OCI-M1 (cell line): ENCODE measurements around the gene TMCC3.
A peak's percentile ranks its signal among the peaks of the same experiment; 100 is the strongest.
"Not testable (repeated sequence)": the region's sequence is repeated elsewhere in the genome, so short reads cannot be mapped to it uniquely, and the experiment has no call there.

Experiments
- DNase-seq: peaks from one replicate; lab custom pipeline; 2025; lab: John Stamatoyannopoulos, UW

TMCC3 gene

DNA sequence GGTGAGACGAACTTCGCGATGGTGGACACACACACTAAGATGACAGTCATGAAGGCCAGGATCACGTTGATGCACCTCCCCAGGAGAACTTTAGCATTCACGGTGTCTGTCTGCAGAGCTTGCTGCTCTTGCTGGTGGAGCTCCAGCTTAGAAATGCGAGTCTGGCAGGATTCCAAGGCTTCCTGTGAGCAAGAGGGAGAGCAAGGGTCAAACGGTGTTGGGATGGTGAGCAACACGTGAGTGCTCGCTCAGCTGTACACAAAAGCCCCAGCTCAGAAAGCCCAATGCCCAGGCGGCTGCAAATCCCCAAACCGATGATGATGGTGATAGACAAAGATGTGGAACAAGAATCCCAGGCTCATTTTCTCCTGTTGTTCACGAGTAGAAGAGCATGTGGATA is 78.8 kb downstream of the TMCC3 start:
- no peak for DNase-seq

DNA sequence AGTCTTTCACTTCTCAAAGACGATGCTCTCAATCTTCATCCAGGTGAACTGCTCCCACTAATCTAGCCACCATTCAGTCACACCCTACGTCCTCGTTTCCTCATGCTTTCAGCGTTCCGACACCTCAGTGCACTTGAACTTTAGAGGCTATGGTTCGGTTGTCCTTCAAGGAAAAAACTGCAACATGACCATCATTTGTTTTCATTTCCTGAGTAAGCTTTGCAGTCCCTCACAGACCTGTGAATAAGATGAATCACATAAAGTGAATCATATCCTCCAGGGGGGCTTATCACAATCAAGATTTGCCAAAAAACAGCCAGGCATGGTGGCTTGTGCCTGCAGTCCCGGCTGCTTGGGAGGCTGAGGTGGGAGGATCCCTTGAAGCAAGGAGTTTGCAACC is 80.2 kb downstream of the TMCC3 start:
- no peak for DNase-seq

DNA sequence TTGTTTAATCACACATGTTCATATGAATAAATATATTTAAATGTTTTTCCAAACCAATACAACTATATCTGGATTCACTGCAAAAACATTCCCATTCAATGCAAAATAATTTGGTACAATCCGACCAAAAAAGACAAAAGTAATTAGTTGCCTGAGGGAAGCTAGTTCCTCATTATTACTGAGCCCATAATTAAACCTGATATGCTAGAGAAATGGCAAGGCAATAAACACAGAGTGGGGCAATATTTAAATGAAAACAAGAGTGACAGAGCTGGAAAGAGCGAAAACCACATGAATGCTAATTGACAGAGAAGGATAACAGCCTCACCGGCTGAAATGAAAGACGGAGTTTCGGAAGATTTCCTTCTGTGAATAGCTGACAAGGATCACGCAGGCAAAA is 82.6 kb downstream of the TMCC3 start:
- no peak for DNase-seq

DNA sequence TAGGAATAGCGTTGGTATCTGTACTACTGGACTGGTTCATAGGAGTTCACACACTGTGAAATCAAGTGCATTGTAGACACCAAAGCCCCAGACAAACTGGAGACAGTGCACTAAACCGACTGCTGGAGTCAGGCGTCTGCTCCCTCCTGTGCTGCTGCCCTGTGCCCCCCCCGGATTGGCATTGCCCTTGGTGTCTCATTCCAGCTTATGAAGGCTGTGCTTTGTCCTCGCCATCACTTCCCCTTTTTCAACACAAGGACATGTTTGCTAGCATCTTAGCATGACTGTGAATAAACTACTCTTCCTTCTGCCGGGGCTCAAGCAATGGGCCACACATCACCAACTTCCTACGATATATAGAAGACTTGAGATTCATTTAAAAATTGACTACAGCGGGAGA is 84.0 kb downstream of the TMCC3 start:
- peak; percentile 34 for DNase-seq

DNA sequence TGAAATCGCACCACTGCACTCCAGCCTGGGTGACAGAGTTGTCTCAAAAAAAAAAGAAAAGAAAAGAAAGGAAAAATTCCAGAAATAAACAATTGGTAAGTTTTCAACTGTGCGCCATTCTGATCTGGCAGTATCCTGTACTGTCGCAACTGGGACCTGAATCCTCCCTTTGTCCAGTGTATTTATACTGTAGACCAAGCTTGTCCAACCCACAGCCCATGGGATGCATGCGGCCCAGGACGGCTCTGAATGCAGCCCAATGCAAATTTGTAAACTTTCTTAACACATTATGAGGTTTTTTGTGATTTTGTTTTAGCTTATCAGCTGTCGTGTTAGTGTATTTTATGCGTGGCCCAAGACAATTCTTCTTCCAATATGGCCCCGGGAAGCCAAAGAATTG is 84.7 kb downstream of the TMCC3 start:
- DNase-seq: no peak

DNA sequence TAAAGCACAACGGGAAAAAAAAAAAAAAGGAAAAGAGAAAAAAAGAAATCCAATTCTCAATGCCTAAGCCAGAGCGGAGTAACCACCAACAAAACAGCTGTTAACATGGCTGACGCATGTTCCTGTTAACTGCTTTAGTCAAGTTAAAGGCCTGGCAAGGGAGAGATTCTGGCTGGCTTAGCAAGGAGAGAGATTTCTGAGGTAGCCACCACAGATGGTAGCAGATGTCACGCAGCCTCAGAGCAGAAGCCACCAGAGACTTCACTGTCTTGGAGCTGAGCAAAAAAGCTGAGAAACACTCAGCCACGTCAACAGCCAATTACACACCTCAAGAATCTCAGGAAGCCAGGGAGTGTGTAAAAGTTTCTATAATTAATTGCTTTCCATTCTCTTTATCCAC is 87.1 kb downstream of the TMCC3 start:
- DNase-seq: no peak

DNA sequence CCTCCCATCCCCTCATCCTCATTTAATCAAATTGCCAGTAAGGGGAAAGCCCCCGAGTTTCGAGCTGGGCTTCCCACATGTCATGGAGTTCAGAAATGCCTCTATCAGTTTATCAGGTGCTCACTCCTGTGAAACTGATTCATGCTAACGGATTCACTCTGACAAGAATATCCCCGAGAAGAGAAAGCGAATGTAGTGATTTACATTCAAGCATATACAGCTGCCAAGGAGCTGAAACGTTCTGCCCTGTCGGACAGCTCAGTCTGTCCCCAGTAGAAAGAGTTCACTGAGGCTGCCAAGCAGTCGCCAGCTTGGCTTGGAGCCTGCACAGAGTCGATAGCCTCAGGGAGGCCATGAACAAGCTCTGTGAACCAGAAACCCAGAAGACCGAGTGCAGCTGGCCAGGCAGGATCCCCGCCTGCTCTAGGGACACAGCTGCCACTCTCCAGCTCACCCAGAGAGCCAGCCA is 88.4 kb downstream of the TMCC3 start:
- DNase-seq: no peak

DNA sequence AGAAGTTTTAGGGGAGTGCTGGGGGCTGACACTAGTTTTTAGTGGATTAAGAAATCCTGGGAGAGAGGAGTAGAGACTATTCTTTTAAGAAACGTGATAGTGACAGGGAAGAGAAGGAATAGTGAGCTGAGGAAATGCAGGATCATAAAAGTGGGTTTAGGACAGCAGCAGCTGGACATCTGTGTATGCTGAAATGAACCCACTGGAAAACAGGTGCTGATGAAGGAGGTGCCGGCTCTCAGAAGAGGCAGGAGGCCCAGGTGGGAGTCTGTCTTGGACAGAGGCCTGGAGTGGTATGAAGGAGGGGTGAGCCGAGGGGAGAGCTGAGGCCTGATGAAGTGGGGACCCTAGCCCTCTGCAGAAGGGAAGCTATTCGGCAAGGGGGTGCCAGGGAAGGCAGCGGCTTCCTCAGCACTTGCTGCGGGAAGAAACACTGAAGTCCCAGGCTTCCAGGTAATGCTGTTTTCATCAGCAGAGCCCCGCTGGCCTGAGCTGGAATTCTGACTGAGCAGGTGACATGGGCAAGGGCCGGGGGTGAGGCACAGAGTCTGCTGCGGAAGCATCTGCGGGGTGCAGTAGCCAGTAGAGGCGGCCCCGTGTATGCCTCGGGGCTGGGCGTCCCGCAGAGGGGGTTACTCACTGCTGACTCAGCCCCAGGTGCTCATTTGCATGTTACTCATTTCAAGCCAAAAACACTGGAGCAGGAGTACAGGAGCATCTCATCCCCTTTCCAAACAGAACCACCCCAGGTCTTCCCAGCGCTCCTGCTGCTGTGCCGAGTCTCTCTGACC is 89.7 kb downstream of the TMCC3 start:
- no peak for DNase-seq

DNA sequence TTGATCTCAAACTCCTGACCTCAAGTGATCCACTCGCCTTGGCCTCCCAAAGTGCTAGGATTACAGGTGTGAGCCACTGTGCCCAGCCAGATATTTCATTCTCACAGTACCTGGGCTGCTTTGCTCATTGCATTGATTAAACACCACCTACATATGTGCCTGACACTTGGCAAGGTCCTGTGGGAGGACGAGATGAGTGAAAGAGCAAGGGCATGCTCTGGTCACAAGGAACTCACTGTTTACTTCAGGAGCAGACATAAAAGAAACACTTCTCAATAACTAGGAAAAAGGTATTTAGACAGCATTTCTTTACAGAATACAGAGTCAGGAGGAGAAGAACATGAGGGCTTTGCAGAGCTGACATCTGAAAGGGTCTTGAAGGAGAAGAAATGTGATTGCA is 91.7 kb downstream of the TMCC3 start:
- no peak for DNase-seq

DNA sequence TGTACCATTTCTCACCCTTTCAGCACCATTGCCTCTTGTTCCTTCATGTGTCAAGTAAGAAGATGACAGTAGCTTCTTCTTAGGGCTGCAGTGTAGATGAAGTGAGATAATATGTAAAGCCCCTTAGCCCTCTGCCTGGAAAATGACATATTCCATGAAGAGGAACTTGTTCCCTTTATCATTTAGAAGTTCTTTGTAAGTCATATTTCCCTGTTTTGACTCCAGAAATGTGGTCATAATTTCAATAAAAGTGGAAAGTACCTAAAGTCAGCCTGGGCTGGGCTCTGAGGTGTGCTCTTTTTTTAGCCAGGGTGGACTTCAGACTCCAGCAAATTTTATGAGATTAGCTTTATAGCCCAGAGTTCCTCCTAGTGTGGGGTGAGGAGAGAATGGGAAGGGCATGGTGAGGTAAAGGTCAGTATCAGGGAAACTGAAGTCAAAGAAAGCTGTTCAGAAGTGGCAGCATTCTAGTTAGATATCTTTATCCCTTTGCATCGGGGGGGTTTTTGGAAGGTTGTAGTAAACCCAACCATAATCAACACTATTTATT is 92.5 kb downstream of the TMCC3 start:
- DNase-seq: no peak

DNA sequence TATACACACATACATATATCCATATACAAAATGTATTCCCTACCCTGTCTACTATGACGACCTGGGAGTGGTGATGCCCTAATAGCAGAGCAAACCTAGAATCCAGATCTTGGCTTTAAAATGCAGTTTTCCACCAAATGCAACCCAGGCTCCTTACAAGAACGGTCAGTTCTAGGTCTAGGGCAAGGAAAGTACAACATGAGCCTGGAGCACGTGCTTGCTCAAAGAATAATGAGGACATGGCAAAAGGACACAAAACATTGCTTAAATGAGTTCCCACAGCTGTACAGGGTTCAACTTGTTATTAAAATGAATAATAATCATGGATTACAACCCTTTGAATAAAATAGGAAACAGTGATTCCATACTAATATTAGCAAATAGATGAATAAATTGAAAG is 94.7 kb downstream of the TMCC3 start:
- no peak for DNase-seq

DNA sequence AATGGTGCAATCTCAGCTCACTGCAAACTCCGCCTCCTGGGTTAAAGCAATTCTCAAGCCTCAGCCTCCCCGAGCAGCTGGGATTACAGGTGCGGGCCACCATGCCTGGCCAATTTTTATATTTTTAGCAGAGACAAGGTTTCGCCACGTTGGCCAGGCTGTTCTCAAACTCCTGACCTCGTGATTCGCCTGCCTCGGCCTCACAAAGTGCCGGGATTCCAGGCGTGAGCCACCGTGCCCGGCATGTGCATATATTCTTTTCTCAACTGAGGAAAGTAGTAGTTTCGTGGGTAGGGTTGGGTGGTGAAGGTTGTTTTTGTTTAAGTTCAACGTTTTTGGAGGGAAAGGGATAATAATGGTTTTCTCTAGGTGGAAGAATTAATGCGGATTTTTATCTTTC is 96.5 kb downstream of the TMCC3 start:
- DNase-seq: no peak

DNA sequence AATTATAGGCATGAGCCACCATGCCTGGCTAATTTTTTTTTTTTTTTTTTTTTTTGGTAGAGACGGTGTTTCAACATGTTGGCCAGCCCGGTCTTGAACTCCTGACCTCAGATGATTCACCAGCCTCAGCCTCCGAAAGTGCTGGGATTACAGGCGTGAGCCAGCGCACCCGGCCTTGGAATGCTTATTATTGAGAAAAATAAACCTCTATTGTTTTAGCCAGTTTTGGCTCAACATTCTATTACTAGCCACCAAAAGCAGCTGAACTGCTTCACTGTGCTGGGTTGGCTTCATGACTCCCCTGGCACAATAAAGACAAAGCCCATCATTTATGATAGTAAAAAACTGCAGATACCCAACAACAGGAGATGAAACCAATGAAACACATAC is 97.2 kb downstream of the TMCC3 start:
- DNase-seq: no peak

DNA sequence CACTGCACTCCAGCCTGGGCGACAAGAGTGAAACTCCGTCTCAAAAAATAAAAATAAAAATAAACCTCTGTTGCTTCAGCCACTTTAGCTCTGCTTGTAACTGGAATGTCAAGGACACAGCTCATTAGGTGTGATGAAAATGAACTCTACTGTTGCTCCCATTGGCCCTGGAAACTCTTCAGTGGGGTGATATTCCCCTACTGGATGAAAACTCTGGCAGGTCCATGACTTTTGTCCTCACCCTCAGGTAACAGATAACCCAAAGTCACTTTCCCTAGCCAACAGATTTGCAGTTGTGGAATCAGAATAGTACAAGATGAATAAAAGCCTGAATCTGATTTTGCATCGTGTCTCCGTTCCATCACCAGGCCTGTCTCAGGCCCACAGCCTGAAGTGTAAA is 98.5 kb downstream of the TMCC3 start:
- DNase-seq: no peak

DNA sequence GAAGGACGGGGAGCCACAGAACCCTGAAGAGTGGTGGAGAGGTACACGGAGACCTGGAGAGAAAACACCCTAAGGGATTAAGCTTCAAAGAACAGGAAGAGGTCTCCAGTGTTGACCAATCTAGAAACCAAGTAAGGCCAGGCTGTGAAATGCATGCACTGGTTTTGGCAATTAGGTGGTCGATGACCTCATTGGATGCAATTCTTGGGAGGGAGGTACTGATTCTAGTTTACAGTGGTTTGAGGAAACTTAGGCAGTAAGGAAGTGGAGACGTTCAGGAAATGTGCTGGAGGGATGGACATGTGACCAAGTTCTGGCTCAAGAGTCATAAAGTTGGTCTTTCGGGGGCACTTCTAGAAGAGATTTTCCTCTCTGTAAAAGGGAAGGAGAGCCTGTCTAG is 99.4 kb downstream of the TMCC3 start:
- DNase-seq: no peak

DNA sequence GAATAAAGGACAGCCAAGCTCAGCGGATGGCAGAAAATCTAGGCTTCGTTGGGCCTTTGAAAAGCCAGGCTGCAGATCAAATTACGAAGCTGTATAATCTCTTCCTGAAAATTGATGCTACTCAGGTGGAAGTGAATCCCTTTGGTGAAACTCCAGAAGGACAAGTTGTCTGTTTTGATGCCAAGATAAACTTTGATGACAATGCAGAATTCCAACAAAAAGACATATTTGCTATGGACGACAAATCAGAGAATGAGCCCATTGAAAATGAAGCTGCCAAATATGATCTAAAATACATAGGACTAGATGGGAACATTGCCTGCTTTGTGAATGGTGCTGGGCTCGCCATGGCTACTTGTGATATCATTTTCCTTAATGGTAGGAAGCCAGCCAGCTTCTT is 101.5 kb downstream of the TMCC3 start:
- not testable (repeated sequence) for DNase-seq

DNA sequence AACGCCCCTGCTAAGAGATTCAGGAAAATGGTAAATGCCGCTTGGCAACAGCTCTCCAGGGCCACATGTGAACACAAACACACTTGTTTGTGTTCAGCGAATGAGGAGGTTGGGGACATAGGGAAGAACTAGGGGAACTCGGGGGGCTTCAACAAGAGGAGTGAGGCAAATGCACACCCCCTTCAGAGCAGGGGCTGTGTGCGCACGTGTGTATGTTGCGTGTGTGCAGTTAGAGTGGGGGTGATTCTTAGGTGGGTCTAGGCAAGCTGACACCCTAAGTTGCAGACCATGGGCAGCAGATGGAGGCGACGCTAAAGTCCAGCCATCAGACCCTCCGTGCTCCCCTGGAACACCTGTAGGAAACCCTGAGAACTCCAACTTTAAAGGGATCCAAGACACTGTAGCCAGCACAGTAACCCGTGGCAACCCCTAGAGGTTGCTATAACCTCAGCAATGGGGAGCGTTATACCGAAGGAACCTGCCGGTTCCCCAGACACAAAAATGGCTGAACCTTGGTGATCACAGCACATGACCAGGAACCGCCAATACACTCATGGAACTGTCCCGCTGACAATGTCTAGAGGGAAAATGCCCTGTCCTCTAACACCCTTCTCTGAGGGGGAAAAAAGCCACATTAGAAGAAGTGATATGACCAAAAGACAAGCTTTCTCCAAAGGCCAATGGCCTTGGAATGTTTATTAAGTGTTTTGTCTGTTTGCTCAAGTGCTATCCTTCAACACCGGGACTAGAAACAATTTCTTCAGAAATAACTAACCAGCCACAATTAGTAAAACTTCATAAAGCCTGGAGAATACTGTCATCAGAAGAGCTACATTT is 104.2 kb downstream of the TMCC3 start:
- DNase-seq: peak; percentile 51

DNA sequence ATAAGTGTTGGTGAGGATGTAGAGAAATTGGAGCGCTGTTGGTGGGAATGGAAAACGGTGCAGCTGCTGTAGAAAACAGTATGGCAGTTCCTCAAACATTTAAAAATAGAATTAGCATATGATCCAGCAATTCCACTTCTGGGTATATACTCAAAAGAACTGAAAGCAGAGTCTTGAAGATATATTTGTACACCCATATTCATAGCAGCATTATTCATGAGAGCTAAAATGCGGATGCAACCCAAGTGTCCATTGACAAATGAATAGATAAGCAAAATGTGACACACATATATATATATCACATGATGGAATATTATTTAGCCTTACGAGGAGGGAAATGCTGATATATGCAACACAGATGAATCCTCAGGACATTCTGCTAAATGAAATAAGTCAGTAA is 106.0 kb downstream of the TMCC3 start:
- DNase-seq: no peak

DNA sequence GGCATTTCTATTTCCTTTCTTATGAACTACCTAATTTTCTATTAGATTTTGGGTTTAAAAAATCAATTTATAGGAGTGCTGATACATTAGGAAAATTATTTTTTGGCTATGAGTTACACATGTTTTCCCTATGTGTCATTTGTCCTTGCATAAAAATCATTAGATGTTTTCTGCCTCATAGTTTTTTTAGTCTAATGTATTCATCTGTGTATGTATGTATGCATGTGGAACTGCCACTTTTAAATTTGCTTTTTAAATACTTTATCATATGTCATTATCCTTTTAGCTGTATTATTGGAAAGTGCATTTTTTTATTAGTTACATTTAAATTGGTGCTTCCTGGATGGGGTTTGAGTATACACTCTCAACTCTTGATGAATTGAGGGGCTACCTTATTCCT is 112.0 kb downstream of the TMCC3 start:
- no peak for DNase-seq

DNA sequence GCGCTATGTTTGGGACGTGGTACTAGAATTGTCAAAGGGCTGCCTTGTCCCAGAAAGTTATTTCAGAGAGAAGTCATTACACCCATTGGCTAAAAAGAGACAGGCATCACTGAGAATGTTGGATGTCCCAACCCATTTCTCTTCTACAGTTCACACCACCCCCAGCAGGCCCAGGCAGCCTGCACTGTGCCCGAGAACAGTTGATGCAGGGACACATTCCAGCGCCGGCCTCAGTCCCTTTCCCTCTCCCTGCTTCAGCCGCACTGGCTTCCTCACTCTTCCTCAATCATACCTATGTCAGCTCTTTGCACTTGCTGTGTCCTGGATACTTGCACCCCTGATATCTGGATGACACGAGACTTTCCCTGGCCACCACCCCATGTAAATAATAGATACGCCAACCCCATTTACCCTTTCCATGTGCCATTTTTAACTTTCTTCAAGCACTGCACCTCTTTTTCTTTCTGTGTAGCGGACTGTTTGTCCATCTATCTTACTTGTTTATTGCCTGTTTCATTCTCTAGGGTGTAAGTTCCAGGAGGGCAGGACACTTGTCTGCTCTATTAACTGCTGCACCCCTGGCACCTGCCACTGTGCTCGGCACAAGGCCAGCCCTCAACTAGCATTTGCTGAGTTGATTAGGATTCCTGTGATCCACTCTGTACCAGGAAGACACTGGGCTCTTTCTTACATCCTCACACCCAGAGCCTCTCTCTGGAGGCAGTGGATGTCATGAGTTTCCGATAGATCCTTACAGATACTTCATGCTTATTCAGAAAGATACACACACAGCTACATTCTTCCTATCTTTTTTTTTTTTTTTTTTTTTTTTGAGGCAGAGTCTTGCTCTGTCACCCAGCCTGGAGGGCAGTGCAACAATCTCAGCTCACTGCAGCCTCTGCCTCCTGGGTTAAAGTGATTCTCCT is 114.1 kb downstream of the TMCC3 start:
- DNase-seq: no peak

DNA sequence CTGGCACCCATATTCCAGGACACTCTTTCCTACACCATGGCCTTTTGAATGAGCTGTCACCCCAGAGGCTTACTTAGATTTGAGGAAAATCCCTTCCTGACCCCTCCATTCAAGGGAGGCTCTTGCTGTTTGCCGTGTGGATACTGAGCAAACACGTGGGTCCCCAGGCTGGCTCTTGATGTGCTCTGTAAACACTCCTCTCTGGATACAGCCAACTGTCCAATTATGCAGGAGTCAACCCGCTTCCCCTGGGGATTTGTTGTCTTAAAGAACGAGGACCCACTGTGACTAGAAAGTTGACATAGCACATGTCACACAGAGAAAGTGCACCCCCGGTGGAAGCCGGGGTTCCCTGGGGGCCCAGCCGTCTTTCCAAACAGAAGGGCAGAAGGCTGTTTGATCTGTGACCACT is 114.8 kb downstream of the TMCC3 start:
- DNase-seq: no peak
